ENCODE data around the gene ISOC2. TPM values are rescaled to one million over a fixed set of nuclear protein-coding genes. Genes with fewer than 3 reads are reported as not detected.
A peak's percentile ranks its signal among the peaks of the same experiment; 100 is the strongest.
"Not testable (repeated sequence)": the region's sequence is repeated elsewhere in the genome, so short reads cannot be mapped to it uniquely, and the experiment has no call there.

ISOC2 gene
- total and polyA plus RNA-seq, 4 experiments from 2014 or later = 9.9 to 29.4 (median 19.2) TPM

GRCh38 chr19:55431183-55431582, 30.3 kb downstream of the ISOC2 start:
- DNase-seq = no peak
- Mint-ChIP-seq H3K9me3 (peaks cover 0 to 3% (median 0%) of the 10 kb centered on the region in 8 donors), H3K27me3 (peaks cover 18 to 30% of the 10 kb centered on the region in 2 donors), H3K4me3 (no peak overlapping the region), H3K36me3 (peaks cover 0 to 6% of the 10 kb centered on the region in 2 donors), H3K4me1 (peaks cover 0 to 2% (median under 1%) of the 10 kb centered on the region in 4 donors), H3K27ac (no peak overlapping the region)
- H3K4me3 ChIP-seq (ENCODE audit: low read length in 2 of 2) = no peak overlapping the region
- POLR2A ChIA-PET (ENCODE audit: partially characterized antibody) = no interaction called here
- no peaks in the 10 kb centered on the region for H3K36me3 ChIP-seq (ENCODE audit: insufficient read depth, low read length)
- intact Hi-C loops (cut with micrococcal nuclease) = no loop called here
- no peaks in the 10 kb centered on the region for H3K9me3 ChIP-seq (ENCODE audit: control insufficient read depth in 1 of 2, low read length in 2 of 2)
- peaks cover 6% of the 10 kb centered on the region for H3K27me3 ChIP-seq (ENCODE audit: insufficient read depth, low read length)
- CTCF ChIA-PET (ENCODE audit: partially characterized antibody) = no interaction called here
- H3K4me1 ChIP-seq (ENCODE audit: insufficient read depth, low read length) = no peaks in the 10 kb centered on the region
- H3K27ac ChIP-seq (ENCODE audit: low read depth, low read length) = no peak overlapping the region

GRCh38 chr19:55426042-55426441, 35.4 kb downstream of the ISOC2 start:
- POLR2A ChIA-PET (ENCODE audit: partially characterized antibody) = no interaction called here
- H3K27me3 Mint-ChIP-seq = peaks cover 7 to 19% of the 10 kb centered on the region in 2 donors

GRCh38 chr19:55424518-55424917, 36.9 kb downstream of the ISOC2 start:
- intact Hi-C loops (cut with micrococcal nuclease) = no loop called here
- peaks cover 9 to 22% (median 14%) of the 10 kb centered on the region in 4 donors for H3K4me1 Mint-ChIP-seq
- Histone ChIP-seq H3K4me1 (ENCODE audit: insufficient read depth, low read length) (peaks cover 21% of the 10 kb centered on the region), H3K27ac (ENCODE audit: low read depth, low read length) (no peak overlapping the region), H3K4me3 (ENCODE audit: low read length in 2 of 2) (no peak overlapping the region), H3K9me3 (ENCODE audit: control insufficient read depth in 1 of 2, low read length in 2 of 2) (no peaks in the 10 kb centered on the region), H3K36me3 (ENCODE audit: insufficient read depth, low read length) (no peaks in the 10 kb centered on the region), H3K27me3 (ENCODE audit: insufficient read depth, low read length) (no peaks in the 10 kb centered on the region)
- peak overlapping the region in 1 of 7 donors; percentile 64 for H3K27ac Mint-ChIP-seq
- POLR2A ChIA-PET (ENCODE audit: partially characterized antibody) = no interaction called here
- DNase-seq = no peak
- H3K4me3 Mint-ChIP-seq = no peak overlapping the region
- H3K36me3 Mint-ChIP-seq = no peaks in the 10 kb centered on the region
- H3K9me3 Mint-ChIP-seq = peaks cover 0 to 3% (median 0%) of the 10 kb centered on the region in 8 donors
- H3K27me3 Mint-ChIP-seq = peaks cover 4 to 12% of the 10 kb centered on the region in 2 donors
- CTCF ChIA-PET (ENCODE audit: partially characterized antibody) = no interaction called here

More at GRCh38 chr19:55426042-55426441, 35.4 kb downstream of the ISOC2 start:
- Mint-ChIP-seq H3K36me3 (peaks cover 0 to 1% of the 10 kb centered on the region in 2 donors), H3K9me3 (peaks cover 0 to 3% (median 0%) of the 10 kb centered on the region in 8 donors), H3K4me1 (peaks cover 5 to 11% (median 7%) of the 10 kb centered on the region in 4 donors), H3K4me3 (no peak overlapping the region), H3K27ac (no peak overlapping the region)
- Histone ChIP-seq H3K27me3 (ENCODE audit: insufficient read depth, low read length) (no peaks in the 10 kb centered on the region), H3K27ac (ENCODE audit: low read depth, low read length) (no peak overlapping the region), H3K4me1 (ENCODE audit: insufficient read depth, low read length) (peaks cover 13% of the 10 kb centered on the region), H3K4me3 (ENCODE audit: low read length in 2 of 2) (no peak overlapping the region), H3K36me3 (ENCODE audit: insufficient read depth, low read length) (no peaks in the 10 kb centered on the region), H3K9me3 (ENCODE audit: control insufficient read depth in 1 of 2, low read length in 2 of 2) (no peaks in the 10 kb centered on the region)
- CTCF ChIA-PET (ENCODE audit: partially characterized antibody) = interaction anchor here (0.6 to 1.2 kb wide), 2 partner anchors 134 to 296 kb away, joined by 3 read pairs; no protein-coding TSS in a partner anchor
- intact Hi-C loops (cut with micrococcal nuclease) = no loop called here
- DNase-seq = no peak

GRCh38 chr19:55423225-55424005, 38.0 kb downstream of the ISOC2 start:
- Histone ChIP-seq H3K27me3 (ENCODE audit: insufficient read depth, low read length) (no peaks in the 10 kb centered on the region), H3K36me3 (ENCODE audit: insufficient read depth, low read length) (no peaks in the 10 kb centered on the region), H3K9me3 (ENCODE audit: control insufficient read depth in 1 of 2, low read length in 2 of 2) (no peaks in the 10 kb centered on the region), H3K4me3 (ENCODE audit: low read length in 2 of 2) (no peak overlapping the region), H3K27ac (ENCODE audit: low read depth, low read length) (no peak overlapping the region), H3K4me1 (ENCODE audit: insufficient read depth, low read length) (peaks cover 23% of the 10 kb centered on the region)
- no peak for DNase-seq
- H3K27me3 Mint-ChIP-seq = peaks cover 2 to 6% of the 10 kb centered on the region in 2 donors
- intact Hi-C loops (cut with micrococcal nuclease) = no loop called here
- H3K27ac Mint-ChIP-seq = no peak overlapping the region
- ChIA-PET POLR2A (ENCODE audit: partially characterized antibody) (interaction anchor here (0.9 kb wide), 1 partner anchor 162 kb away, joined by 3 read pairs; no protein-coding TSS in a partner anchor), CTCF (ENCODE audit: partially characterized antibody) (interaction anchor here (0.6 kb wide), 1 partner anchor 294 kb away, joined by 3 read pairs; no protein-coding TSS in a partner anchor)
- H3K4me1 Mint-ChIP-seq = peaks cover 9 to 23% (median 15%) of the 10 kb centered on the region in 4 donors
- no peaks in the 10 kb centered on the region for H3K36me3 Mint-ChIP-seq
- peaks cover 0 to 3% (median 0%) of the 10 kb centered on the region in 8 donors for H3K9me3 Mint-ChIP-seq
- H3K4me3 Mint-ChIP-seq = no peak overlapping the region

- H3K36me3 ChIP-seq (ENCODE audit: insufficient read depth, low read length); intact Hi-C loops (cut with micrococcal nuclease); H3K9me3 Mint-ChIP-seq; H3K27me3 ChIP-seq (ENCODE audit: insufficient read depth, low read length); H3K27ac ChIP-seq (ENCODE audit: low read depth, low read length); H3K27me3 Mint-ChIP-seq; H3K4me3 ChIP-seq (ENCODE audit: low read length in 2 of 2); H3K9me3 ChIP-seq (ENCODE audit: control insufficient read depth in 1 of 2, low read length in 2 of 2); H3K36me3 Mint-ChIP-seq: not testable (repeated sequence)
- ChIA-PET CTCF (ENCODE audit: partially characterized antibody) (interaction anchor here (1.1 to 6.3 kb wide), 3 partner anchors 37 to 281 kb away, joined by 3 to 41 read pairs (median 9); partner anchors contain the start of gene TMEM238), POLR2A (ENCODE audit: partially characterized antibody) (interaction anchor here (0.9 to 1.9 kb wide), 3 partner anchors 13 to 37 kb away, joined by 3 to 10 read pairs (median 4); partner anchors contain the start of genes TMEM238 and UBE2S)
- H3K4me1 Mint-ChIP-seq = peaks cover 9 to 29% (median 20%) of the 10 kb centered on the region in 4 donors
- H3K4me3 Mint-ChIP-seq = peak overlapping the region; percentile 20 to 74 (median 63)
- peak; percentile 40 to 78 (median 56) for DNase-seq
- peak overlapping the region; percentile 69 to 92 (median 83) for H3K27ac Mint-ChIP-seq
- H3K4me1 ChIP-seq (ENCODE audit: insufficient read depth, low read length) = peaks cover 25% of the 10 kb centered on the region
These were observed 40.2 kb downstream of the ISOC2 start for GRCh38 chr19:55421281-55421680.

- Mint-ChIP-seq H3K4me1 (peaks cover 9 to 29% (median 20%) of the 10 kb centered on the region in 4 donors), H3K27me3 (peaks cover 0 to 3% of the 10 kb centered on the region in 2 donors), H3K27ac (no peak overlapping the region), H3K36me3 (no peaks in the 10 kb centered on the region), H3K4me3 (peak overlapping the region in 3 of 8 donors; percentile 15 to 46 (median 43)), H3K9me3 (peaks cover 0 to 2% (median 0%) of the 10 kb centered on the region in 8 donors)
- Histone ChIP-seq H3K9me3 (ENCODE audit: control insufficient read depth in 1 of 2, low read length in 2 of 2) (no peaks in the 10 kb centered on the region), H3K4me3 (ENCODE audit: low read length in 2 of 2) (no peak overlapping the region), H3K4me1 (ENCODE audit: insufficient read depth, low read length) (peaks cover 25% of the 10 kb centered on the region), H3K36me3 (ENCODE audit: insufficient read depth, low read length) (no peaks in the 10 kb centered on the region), H3K27me3 (ENCODE audit: insufficient read depth, low read length) (no peaks in the 10 kb centered on the region), H3K27ac (ENCODE audit: low read depth, low read length) (no peak overlapping the region)
- CTCF ChIA-PET (ENCODE audit: partially characterized antibody) = interaction anchor here (0.7 to 6.3 kb wide), 8 partner anchors 11 to 332 kb away, joined by 3 to 41 read pairs (median 7); partner anchors contain the start of gene UBE2S
- POLR2A ChIA-PET (ENCODE audit: partially characterized antibody) = interaction anchor here (0.6 kb wide), 1 partner anchor 188 kb away, joined by 3 read pairs; no protein-coding TSS in a partner anchor
- DNase-seq = no peak
- intact Hi-C loops (cut with micrococcal nuclease) = no loop called here
These were observed 41.7 kb downstream of the ISOC2 start for GRCh38 chr19:55419624-55420236.

- POLR2A ChIA-PET (ENCODE audit: partially characterized antibody) = interaction anchor here (1.0 to 1.5 kb wide), 3 partner anchors 11 to 164 kb away, joined by 3 to 5 read pairs (median 3); partner anchors contain the start of gene UBE2S
- no peaks in the 10 kb centered on the region for H3K9me3 Mint-ChIP-seq
These were observed 42.3 kb downstream of the ISOC2 start for GRCh38 chr19:55419103-55419502.

More at GRCh38 chr19:55419103-55419502, 42.3 kb downstream of the ISOC2 start:
- intact Hi-C loops (cut with micrococcal nuclease) = no loop called here
- peaks cover 0 to 3% of the 10 kb centered on the region in 2 donors for H3K27me3 Mint-ChIP-seq
- Histone ChIP-seq H3K36me3 (ENCODE audit: insufficient read depth, low read length) (no peaks in the 10 kb centered on the region), H3K27ac (ENCODE audit: low read depth, low read length) (no peak overlapping the region), H3K4me1 (ENCODE audit: insufficient read depth, low read length) (peaks cover 25% of the 10 kb centered on the region), H3K27me3 (ENCODE audit: insufficient read depth, low read length) (no peaks in the 10 kb centered on the region), H3K9me3 (ENCODE audit: control insufficient read depth in 1 of 2, low read length in 2 of 2) (no peaks in the 10 kb centered on the region), H3K4me3 (ENCODE audit: low read length in 2 of 2) (no peak overlapping the region)
- no peak overlapping the region for H3K4me3 Mint-ChIP-seq
- no peak for DNase-seq
- CTCF ChIA-PET (ENCODE audit: partially characterized antibody) = interaction anchor here (1.1 to 6.3 kb wide), 9 partner anchors 11 to 331 kb away, joined by 3 to 41 read pairs (median 10); partner anchors contain the start of gene UBE2S
- no peaks in the 10 kb centered on the region for H3K36me3 Mint-ChIP-seq
- H3K4me1 Mint-ChIP-seq = peaks cover 9 to 29% (median 20%) of the 10 kb centered on the region in 4 donors
- no peak overlapping the region for H3K27ac Mint-ChIP-seq
